ENCODE results near the gene TMX4. TPM values are rescaled to one million over a fixed set of nuclear protein-coding genes. Genes with fewer than 3 reads are reported as not detected.

Gene TMX4
- total and polyA plus RNA-seq, 2 of the 8 experiments (the other 6 are each of a cell fraction or from before 2014, with no cell fraction given) = 2.1 to 7.8 TPM

DNA sequence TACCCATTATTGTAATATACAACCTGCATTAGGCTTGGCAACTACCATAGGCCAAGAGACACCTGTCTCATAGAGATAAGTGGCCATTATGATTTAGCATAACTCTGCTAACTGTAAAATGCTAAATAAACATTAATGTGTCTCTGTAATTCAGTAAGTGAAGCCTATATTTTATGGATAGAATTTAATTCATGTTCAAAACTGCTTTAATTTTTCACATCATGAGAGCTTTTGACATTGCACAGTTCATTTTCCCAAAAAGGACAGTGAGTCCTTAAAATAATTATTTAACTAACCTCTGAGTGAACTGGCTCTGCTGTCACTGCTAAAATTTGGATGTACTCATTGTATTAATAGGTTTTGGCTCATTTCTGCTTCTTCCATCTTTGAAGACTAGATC is 41.4 kb upstream of the TMX4 start (continued):
- no peak for TF ChIP-seq MAFK (IDR thresholded peaks at IDR 0.05; ENCODE audit: low read depth, low read length)

Measured in H1 (cell line).